Rectal smooth muscle tissue (tissue), 1 donor: ENCODE results near the gene PRM3.
A peak's percentile ranks its signal among the peaks of the same experiment; 100 is the strongest.
"Not testable (repeated sequence)": the region's sequence is repeated elsewhere in the genome, so short reads cannot be mapped to it uniquely, and the experiment has no call there.

Experiments used
- H3K27ac ChIP-seq: one replicate; pipeline ENCODE4 v1.7.0; 2013; ENCODE audit warnings: low read depth, low read length, inconsistent platforms
- H3K27me3 ChIP-seq: one replicate; pipeline ENCODE4 v1.7.0; 2013; ENCODE audit warnings: low read length; ENCODE audit not compliant: control insufficient read depth, insufficient read depth
- H3K36me3 ChIP-seq: one replicate; pipeline ENCODE4 v1.7.0; 2013; ENCODE audit warnings: low read length; ENCODE audit not compliant: control insufficient read depth, insufficient read depth
- H3K4me1 ChIP-seq: one replicate; pipeline ENCODE4 v1.7.0; 2013; ENCODE audit warnings: low read length; ENCODE audit not compliant: control insufficient read depth, insufficient read depth
- H3K4me3 ChIP-seq: one replicate; pipeline ENCODE4 v1.7.0; 2013; ENCODE audit warnings: low read length
- H3K9ac ChIP-seq: one replicate; pipeline ENCODE4 v1.7.0; 2013; ENCODE audit warnings: low read length

The PRM3 gene

GRCh38 chr16:11299865-11300559 is 26.6 kb upstream of the PRM3 start:
- Histone ChIP-seq H3K4me1 (peaks cover 11% of the 10 kb centered on the region), H3K4me3 (no peak overlapping the region), H3K27ac (no peak overlapping the region), H3K27me3 (no peaks in the 10 kb centered on the region), H3K9ac (no peak overlapping the region), H3K36me3 (no peaks in the 10 kb centered on the region)

GRCh38 chr16:11298950-11299547 is 25.6 kb upstream of the PRM3 start:
- not testable (repeated sequence) for H3K4me3 ChIP-seq, H3K36me3 ChIP-seq, H3K27ac ChIP-seq, H3K9ac ChIP-seq, H3K27me3 ChIP-seq
- peaks cover 11% of the 10 kb centered on the region for H3K4me1 ChIP-seq

- H3K4me1 ChIP-seq, result peaks cover 11% of the 10 kb centered on the region
- H3K27me3 ChIP-seq, result no peaks in the 10 kb centered on the region
- H3K4me3 ChIP-seq, result no peak overlapping the region
- peak overlapping the region; percentile 68 for H3K27ac ChIP-seq
- H3K9ac ChIP-seq, result no peak overlapping the region
- H3K36me3 ChIP-seq, result no peaks in the 10 kb centered on the region
Measured at GRCh38 chr16:11298143-11298900, 24.9 kb upstream of the PRM3 start.

- H3K27ac ChIP-seq, result peak overlapping the region; percentile 68
- no peaks in the 10 kb centered on the region for H3K27me3 ChIP-seq
- H3K9ac ChIP-seq, result no peak overlapping the region
- no peaks in the 10 kb centered on the region for H3K36me3 ChIP-seq
- peaks cover 11% of the 10 kb centered on the region for H3K4me1 ChIP-seq
- peak overlapping the region; percentile 61 for H3K4me3 ChIP-seq
Measured at GRCh38 chr16:11297492-11298142, 24.2 kb upstream of the PRM3 start.

- H3K27me3 ChIP-seq, result no peaks in the 10 kb centered on the region
- peak overlapping the region; percentile 61 for H3K4me3 ChIP-seq
- no peak overlapping the region for H3K27ac ChIP-seq
- no peak overlapping the region for H3K9ac ChIP-seq
- no peaks in the 10 kb centered on the region for H3K36me3 ChIP-seq
- peaks cover 11% of the 10 kb centered on the region for H3K4me1 ChIP-seq
Measured at GRCh38 chr16:11296706-11297491, 23.5 kb upstream of the PRM3 start.

GRCh38 chr16:11296351-11296705 is 22.9 kb upstream of the PRM3 start:
- no peak overlapping the region for H3K9ac ChIP-seq
- H3K27ac ChIP-seq, result no peak overlapping the region
- no peaks in the 10 kb centered on the region for H3K27me3 ChIP-seq

GRCh38 chr16:11295672-11296071 is 22.2 kb upstream of the PRM3 start:
- Histone ChIP-seq H3K4me1 (peaks cover 11% of the 10 kb centered on the region), H3K4me3 (no peak overlapping the region), H3K9ac (no peak overlapping the region), H3K27me3 (no peaks in the 10 kb centered on the region), H3K36me3 (no peaks in the 10 kb centered on the region), H3K27ac (no peak overlapping the region)

More at GRCh38 chr16:11296351-11296705, 22.9 kb upstream of the PRM3 start:
- Histone ChIP-seq H3K4me1 (peaks cover 11% of the 10 kb centered on the region), H3K4me3 (no peak overlapping the region), H3K36me3 (no peaks in the 10 kb centered on the region)

GRCh38 chr16:11292076-11292748 is 18.8 kb upstream of the PRM3 start:
- Histone ChIP-seq H3K36me3 (no peaks in the 10 kb centered on the region), H3K9ac (no peak overlapping the region), H3K4me1 (peaks cover 6% of the 10 kb centered on the region), H3K4me3 (no peak overlapping the region), H3K27me3 (no peaks in the 10 kb centered on the region), H3K27ac (no peak overlapping the region)

GRCh38 chr16:11291091-11291703 is 17.8 kb upstream of the PRM3 start:
- Histone ChIP-seq H3K4me1 (no peaks in the 10 kb centered on the region), H3K4me3 (no peak overlapping the region), H3K27ac (no peak overlapping the region), H3K9ac (no peak overlapping the region), H3K27me3 (no peaks in the 10 kb centered on the region), H3K36me3 (no peaks in the 10 kb centered on the region)

- H3K4me3 ChIP-seq, result no peak overlapping the region
- H3K4me1 ChIP-seq, result no peaks in the 10 kb centered on the region
- H3K27ac ChIP-seq, result no peak overlapping the region
- no peaks in the 10 kb centered on the region for H3K27me3 ChIP-seq
- no peak overlapping the region for H3K9ac ChIP-seq
- no peaks in the 10 kb centered on the region for H3K36me3 ChIP-seq
Measured at GRCh38 chr16:11290102-11290893, 16.9 kb upstream of the PRM3 start.

GRCh38 chr16:11289696-11290095 is 16.3 kb upstream of the PRM3 start:
- not testable (repeated sequence) for H3K27ac ChIP-seq, H3K4me3 ChIP-seq, H3K4me1 ChIP-seq, H3K27me3 ChIP-seq, H3K9ac ChIP-seq, H3K36me3 ChIP-seq
